GM12865 (cell line): ENCODE data around the gene FAM193B.

Experiments used
- DNase-seq: peaks from one replicate; pipeline ENCODE4 v3.0.0; 2010; ENCODE audit warnings: low read depth
- H3K4me3 ChIP-seq: 2 replicates; pipeline ENCODE4 v1.5.1; 2011; ENCODE audit warnings: mild to moderate bottlenecking, low read depth, low read length, control low read depth
- TF ChIP-seq, protein P1 (sequence below): IDR thresholded peaks from 2 replicates; pipeline ENCODE4 v1.5.1; 2011; ENCODE audit warnings: low read length, control low read depth, low read depth, inconsistent platforms; ENCODE audit not compliant: insufficient read depth; ENCODE audit errors: missing control alignments

FAM193B gene

DNA sequence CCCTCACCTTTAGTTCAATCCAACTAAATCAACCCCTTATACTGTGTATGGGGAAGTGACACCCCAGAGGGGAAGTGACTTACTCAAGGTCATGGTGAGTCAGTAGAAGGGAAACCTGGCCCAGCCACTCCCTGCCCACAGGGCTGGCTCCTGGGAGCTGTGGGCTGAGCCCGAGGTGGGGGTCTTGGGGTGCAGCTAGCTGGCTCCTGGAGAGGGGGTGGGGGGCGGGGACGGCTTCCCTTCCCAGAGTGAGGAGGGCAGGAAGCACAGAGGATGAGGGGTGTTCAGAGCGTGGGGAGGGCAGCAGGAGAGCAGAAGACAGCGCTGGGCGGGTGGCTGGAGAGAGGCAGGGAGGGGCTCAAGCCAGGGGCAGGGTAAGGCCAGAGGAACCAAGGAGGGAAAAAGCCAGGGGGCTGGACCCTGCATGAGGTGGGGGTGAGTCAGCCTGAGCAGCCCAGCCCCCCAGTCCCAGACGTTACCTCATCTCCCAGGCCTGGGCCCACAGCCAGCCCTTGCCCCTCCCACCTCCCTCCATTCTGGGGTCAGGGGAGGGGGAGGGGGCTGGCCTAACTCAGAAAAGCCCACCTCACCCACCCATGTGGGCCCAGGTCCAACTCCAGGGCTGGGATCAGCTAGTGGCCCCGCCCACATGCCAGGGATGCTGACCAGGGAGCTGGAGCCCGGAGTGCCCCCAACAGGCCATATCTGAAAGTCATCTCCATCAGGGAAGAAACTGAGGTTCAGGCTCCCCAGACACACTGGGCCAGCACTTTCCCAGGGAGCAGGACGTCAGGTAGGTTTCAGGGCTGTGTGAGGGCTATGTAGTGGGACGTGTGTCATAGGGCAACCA lies 59.8 kb downstream of the FAM193B start:
- no peak overlapping the region for H3K4me3 ChIP-seq
- peak; percentile 46 for DNase-seq
- TF ChIP-seq, protein P1, sequence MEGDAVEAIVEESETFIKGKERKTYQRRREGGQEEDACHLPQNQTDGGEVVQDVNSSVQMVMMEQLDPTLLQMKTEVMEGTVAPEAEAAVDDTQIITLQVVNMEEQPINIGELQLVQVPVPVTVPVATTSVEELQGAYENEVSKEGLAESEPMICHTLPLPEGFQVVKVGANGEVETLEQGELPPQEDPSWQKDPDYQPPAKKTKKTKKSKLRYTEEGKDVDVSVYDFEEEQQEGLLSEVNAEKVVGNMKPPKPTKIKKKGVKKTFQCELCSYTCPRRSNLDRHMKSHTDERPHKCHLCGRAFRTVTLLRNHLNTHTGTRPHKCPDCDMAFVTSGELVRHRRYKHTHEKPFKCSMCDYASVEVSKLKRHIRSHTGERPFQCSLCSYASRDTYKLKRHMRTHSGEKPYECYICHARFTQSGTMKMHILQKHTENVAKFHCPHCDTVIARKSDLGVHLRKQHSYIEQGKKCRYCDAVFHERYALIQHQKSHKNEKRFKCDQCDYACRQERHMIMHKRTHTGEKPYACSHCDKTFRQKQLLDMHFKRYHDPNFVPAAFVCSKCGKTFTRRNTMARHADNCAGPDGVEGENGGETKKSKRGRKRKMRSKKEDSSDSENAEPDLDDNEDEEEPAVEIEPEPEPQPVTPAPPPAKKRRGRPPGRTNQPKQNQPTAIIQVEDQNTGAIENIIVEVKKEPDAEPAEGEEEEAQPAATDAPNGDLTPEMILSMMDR: no peak

GRCh38 chr5:177493795-177494345 lies 60.5 kb downstream of the FAM193B start:
- no peak for DNase-seq
- TF ChIP-seq, protein P1: no peak
- no peak overlapping the region for H3K4me3 ChIP-seq

GRCh38 chr5:177492841-177493240 lies 61.5 kb downstream of the FAM193B start:
- DNase-seq: no peak
- TF ChIP-seq, protein P1: no peak
- H3K4me3 ChIP-seq: no peak overlapping the region

DNA sequence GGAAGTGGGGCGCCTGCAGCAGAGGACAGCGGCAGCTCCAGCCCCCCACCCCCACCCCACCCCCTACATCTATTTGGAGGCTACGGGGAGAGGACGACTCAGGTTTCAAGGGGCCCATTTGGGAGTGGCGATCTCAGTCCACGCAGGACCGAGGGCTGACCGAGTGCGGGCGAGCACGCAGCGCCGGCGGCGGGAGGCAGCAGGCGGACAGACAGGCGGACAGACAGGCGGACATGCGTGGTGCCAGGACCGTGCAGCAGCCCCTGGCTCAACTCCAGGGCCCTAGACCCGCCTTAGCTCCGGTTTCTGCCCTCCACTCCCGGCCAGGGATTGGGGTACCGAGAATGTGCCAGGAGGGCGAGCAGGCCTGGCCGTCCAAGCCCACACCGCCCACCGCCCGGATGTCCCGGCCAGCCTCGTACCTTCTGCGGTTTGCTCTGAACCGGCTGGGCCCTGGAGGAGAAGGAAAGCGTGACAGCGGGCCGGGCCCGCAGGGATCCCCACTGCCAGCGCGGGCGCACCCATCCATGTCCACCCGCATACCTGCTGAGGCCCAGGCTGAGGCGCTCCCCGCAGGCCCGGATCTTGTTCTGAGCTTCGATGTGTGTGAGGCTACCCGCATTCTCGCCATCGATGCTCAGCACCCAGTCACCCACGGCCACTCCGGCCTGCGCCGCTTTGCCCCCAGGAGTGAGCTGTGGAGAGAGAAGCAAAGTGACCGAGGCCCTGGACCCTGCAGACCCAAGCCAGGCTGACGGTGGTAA lies 62.2 kb downstream of the FAM193B start:
- H3K4me3 ChIP-seq: no peak overlapping the region
- TF ChIP-seq, protein P1: no peak
- DNase-seq: no peak

DNA sequence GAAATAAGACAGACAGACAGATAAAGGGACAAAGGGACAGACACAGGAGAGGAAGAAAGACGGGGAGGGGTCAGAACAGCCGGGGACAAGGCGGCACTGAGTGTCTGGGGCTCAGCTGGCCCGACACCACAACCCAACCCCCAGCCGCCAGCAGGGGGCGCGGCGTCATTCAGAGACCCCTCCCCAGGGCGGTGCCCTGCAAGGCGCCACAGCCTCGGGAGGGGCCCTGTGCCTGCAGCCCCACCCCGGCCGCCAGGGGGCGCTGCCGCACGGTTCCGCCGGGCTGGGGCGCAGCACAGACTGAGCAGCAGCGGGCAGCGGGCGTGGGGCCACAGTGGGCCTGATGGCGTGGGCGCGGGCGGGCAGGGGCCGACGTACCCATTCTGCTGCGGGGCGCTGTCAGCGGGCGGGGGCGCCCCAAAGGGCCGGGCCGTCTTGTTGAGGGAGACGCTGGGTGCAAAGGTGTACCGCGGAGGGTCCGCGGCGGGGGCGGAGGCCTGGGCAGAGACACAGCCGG lies 62.9 kb downstream of the FAM193B start:
- no peak overlapping the region for H3K4me3 ChIP-seq
- TF ChIP-seq, protein P1: peak; percentile 72
- peak; percentile 76 for DNase-seq

DNA sequence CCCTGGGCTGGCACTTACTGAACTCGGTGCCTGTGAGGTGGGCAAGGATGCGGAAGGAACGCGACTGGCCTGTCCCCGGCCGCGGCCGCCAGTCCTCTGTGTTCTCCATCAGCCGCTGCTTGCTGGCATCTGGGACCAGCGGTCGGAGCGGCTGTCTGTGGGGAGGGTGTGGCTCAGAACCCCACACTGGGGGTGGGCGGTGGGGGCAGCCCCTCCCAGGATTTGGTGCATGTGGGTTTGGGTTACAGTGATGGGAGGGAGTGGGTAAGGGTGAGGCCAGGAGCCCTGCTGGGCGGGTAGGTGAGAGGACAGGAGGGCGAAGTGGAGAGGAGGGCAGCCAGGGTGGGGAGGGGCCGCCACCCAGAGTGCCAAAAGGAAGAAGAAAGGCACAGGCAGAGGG lies 63.4 kb downstream of the FAM193B start:
- H3K4me3 ChIP-seq: no peak overlapping the region
- DNase-seq: no peak
- TF ChIP-seq, protein P1: no peak
